Measurements from ENCODE around the gene AR.

GRCh38 chrX:67500617-67501016 lies 43.2 kb upstream of the AR start:
- TF ChIP-seq CTCF (IDR thresholded peaks at IDR 0.05) (no peak), EZH2 (IDR thresholded peaks at IDR 0.05; ENCODE audit: borderline replicate concordance, insufficient read depth, low read depth, low read length, poor library complexity, severe bottlenecking) (no peak)

Data from B cell (primary cell).